Neutrophil (primary cell): ENCODE measurements around the gene SIRPB2.

ENCODE experiments used
- H3K27ac ChIP-seq: fragments of 200-600 bp; sonication (generic); 2 replicates; pipeline ENCODE4 v1.5.1; 2016; ENCODE audit warnings: mild to moderate bottlenecking, moderate library complexity
- H3K27me3 ChIP-seq: fragments of 200-600 bp; sonication (generic); 2 replicates; pipeline ENCODE4 v1.6.0; 2016; ENCODE audit warnings: mild to moderate bottlenecking
- H3K36me3 ChIP-seq: fragments of 200-600 bp; sonication (generic); 2 replicates; pipeline ENCODE4 v1.5.1; 2017
- H3K4me1 ChIP-seq, 2 experiments: fragments of 200-600 bp in 1 of 2; sonication (generic) in 1 of 2; 1 replicate in 1 of 2; 2 replicates in 1 of 2; pipeline versions ENCODE4 v1.5.1 to v1.6.1; 2013 to 2016; ENCODE audit warnings: low read depth in 1 of 2, low read length in 1 of 2, mild to moderate bottlenecking in 1 of 2, moderate library complexity in 1 of 2; ENCODE audit not compliant: control insufficient read depth in 1 of 2, insufficient read depth in 1 of 2
- H3K4me3 ChIP-seq, 2 experiments: fragments of 200-600 bp in 1 of 2; sonication (generic) in 1 of 2; 1 replicate in 1 of 2; 2 replicates in 1 of 2; pipeline ENCODE4 v1.5.1; 2013 to 2016; ENCODE audit warnings: low read depth in 1 of 2, low read length in 1 of 2, mild to moderate bottlenecking in 1 of 2, moderate library complexity in 1 of 2
- H3K9me3 ChIP-seq: fragments of 200-600 bp; sonication (generic); 2 replicates; pipeline ENCODE4 v1.5.1; 2016
- TF ChIP-seq, protein P1 (sequence below): fragments of 200-600 bp; sonication (generic); IDR thresholded peaks from 2 replicates; pipeline ENCODE4 v1.5.1; 2016; ENCODE audit warnings: antibody characterized with exemption

Gene SIRPB2

GRCh38 chr20:1446536-1446935 lies 44.7 kb downstream of the SIRPB2 start:
- Histone ChIP-seq H3K27ac (no peak overlapping the region), H3K9me3 (no peaks in the 10 kb centered on the region), H3K27me3 (no peaks in the 10 kb centered on the region), H3K36me3 (peaks cover 100% of the 10 kb centered on the region), H3K4me3 (no peak overlapping the region), H3K4me1 (no peaks in the 10 kb centered on the region)
- TF ChIP-seq, protein P1, sequence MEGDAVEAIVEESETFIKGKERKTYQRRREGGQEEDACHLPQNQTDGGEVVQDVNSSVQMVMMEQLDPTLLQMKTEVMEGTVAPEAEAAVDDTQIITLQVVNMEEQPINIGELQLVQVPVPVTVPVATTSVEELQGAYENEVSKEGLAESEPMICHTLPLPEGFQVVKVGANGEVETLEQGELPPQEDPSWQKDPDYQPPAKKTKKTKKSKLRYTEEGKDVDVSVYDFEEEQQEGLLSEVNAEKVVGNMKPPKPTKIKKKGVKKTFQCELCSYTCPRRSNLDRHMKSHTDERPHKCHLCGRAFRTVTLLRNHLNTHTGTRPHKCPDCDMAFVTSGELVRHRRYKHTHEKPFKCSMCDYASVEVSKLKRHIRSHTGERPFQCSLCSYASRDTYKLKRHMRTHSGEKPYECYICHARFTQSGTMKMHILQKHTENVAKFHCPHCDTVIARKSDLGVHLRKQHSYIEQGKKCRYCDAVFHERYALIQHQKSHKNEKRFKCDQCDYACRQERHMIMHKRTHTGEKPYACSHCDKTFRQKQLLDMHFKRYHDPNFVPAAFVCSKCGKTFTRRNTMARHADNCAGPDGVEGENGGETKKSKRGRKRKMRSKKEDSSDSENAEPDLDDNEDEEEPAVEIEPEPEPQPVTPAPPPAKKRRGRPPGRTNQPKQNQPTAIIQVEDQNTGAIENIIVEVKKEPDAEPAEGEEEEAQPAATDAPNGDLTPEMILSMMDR: no peak

DNA sequence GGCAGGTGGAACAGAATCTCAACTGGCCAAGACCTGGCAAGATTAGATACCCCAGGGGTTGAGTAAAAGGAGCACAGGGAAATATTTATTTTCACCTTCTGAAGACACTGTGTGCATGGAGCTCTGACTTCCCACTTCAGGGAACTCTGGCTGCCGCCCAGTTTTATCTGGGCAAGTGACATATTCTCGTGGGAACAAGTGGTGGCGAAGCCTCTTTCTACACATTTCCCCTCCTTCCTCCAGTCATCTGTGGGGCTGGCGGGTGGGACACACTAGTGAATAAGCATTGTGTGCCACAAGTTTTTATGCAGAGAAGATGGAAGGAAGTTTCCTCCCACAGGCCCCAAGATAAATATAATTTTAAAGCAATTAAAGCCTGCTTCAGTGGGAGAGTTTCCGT lies 48.1 kb downstream of the SIRPB2 start:
- H3K9me3 ChIP-seq: no peaks in the 10 kb centered on the region
- peaks cover 97% of the 10 kb centered on the region for H3K36me3 ChIP-seq
- H3K4me3 ChIP-seq: no peak overlapping the region
- H3K27me3 ChIP-seq: no peaks in the 10 kb centered on the region
- TF ChIP-seq, protein P1: no peak
- H3K27ac ChIP-seq: no peak overlapping the region
- H3K4me1 ChIP-seq: no peaks in the 10 kb centered on the region

DNA sequence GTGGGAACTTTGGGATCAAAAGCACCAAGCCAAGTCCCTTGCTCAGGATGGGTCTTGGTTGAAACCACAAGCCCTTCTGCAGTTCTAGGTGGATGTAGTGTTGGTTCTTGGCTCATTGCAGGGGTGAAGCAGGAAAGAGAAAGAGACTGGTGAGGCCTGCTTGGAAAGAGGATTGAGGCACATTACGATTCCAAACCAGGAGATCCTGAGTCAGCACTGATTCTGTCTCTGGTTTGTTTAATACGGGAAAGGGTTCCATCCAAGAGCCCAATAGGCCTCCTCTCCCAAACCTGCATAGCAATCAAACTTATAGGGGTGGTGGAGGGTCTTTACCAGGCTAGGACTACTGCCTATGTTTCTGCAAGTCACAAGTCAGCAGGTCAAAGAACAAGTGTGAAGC lies 48.9 kb downstream of the SIRPB2 start:
- Histone ChIP-seq H3K36me3 (peaks cover 89% of the 10 kb centered on the region), H3K4me1 (peaks cover 2% of the 10 kb centered on the region in 2 experiments), H3K27ac (no peak overlapping the region), H3K9me3 (no peaks in the 10 kb centered on the region), H3K27me3 (no peaks in the 10 kb centered on the region), H3K4me3 (no peak overlapping the region)
- TF ChIP-seq, protein P1: no peak

DNA sequence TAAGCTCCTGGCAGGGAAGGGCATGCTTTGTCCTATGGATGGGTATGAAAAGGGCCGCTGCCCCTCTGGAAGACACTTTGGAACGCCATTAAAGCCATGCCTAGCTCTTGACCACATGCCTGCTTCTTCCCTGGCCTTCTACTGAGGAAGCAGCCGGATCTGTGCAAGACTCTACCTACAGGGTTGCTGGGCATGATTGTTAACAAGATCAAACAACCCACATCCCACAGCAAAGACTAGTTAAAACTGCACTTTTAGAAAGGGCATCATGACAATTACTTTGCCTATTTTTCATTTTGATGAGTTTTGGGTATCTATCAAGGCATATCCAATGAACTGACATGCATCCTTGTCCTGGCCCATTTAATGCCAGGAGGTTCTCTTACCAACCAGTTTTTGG lies 50.1 kb downstream of the SIRPB2 start:
- peaks cover 13 to 14% of the 10 kb centered on the region in 2 experiments for H3K4me1 ChIP-seq
- no peak overlapping the region for H3K4me3 ChIP-seq
- peaks cover 78% of the 10 kb centered on the region for H3K36me3 ChIP-seq
- no peaks in the 10 kb centered on the region for H3K27me3 ChIP-seq
- no peaks in the 10 kb centered on the region for H3K9me3 ChIP-seq
- H3K27ac ChIP-seq: no peak overlapping the region
- TF ChIP-seq, protein P1: no peak

GRCh38 chr20:1440024-1440423 lies 51.2 kb downstream of the SIRPB2 start:
- H3K4me3 ChIP-seq: no peak overlapping the region
- no peaks in the 10 kb centered on the region for H3K27me3 ChIP-seq
- H3K9me3 ChIP-seq: no peaks in the 10 kb centered on the region
- TF ChIP-seq, protein P1: no peak
- H3K27ac ChIP-seq: no peak overlapping the region
- H3K36me3 ChIP-seq: peaks cover 66% of the 10 kb centered on the region
- peaks cover 24 to 25% of the 10 kb centered on the region in 2 experiments for H3K4me1 ChIP-seq

GRCh38 chr20:1438361-1438760 lies 52.9 kb downstream of the SIRPB2 start:
- TF ChIP-seq, protein P1: no peak
- Histone ChIP-seq H3K27me3 (no peaks in the 10 kb centered on the region), H3K27ac (no peak overlapping the region), H3K4me3 (no peak overlapping the region), H3K36me3 (peaks cover 50% of the 10 kb centered on the region), H3K4me1 (peaks cover 40 to 41% of the 10 kb centered on the region in 2 experiments), H3K9me3 (no peaks in the 10 kb centered on the region)
